Measurements from ENCODE around the gene GPC4.

- TF ChIP-seq MAX (IDR thresholded peaks at IDR 0.05) (no peak), NFIC (IDR thresholded peaks at IDR 0.05) (no peak), EP300 (IDR thresholded peaks at IDR 0.05; ENCODE audit: borderline replicate concordance) (no peak), RAD21 (IDR thresholded peaks at IDR 0.05; ENCODE audit: low read depth) (no peak), YY1 (IDR thresholded peaks at IDR 0.05; ENCODE audit: low read depth) (no peak), REST (IDR thresholded peaks at IDR 0.05; ENCODE audit: low read depth) (no peak), CEBPB (IDR thresholded peaks at IDR 0.05) (no peak), TAF1 (IDR thresholded peaks at IDR 0.05; ENCODE audit: low read depth) (no peak), TCF12 (IDR thresholded peaks at IDR 0.05; ENCODE audit: low read depth) (no peak), ZBTB7A (IDR thresholded peaks at IDR 0.05; ENCODE audit: low read depth) (no peak), FOXM1 (IDR thresholded peaks at IDR 0.05; ENCODE audit: borderline replicate concordance, low read depth) (no peak), CREB1 (IDR thresholded peaks at IDR 0.05; ENCODE audit: low read depth) (no peak), EGR1 (IDR thresholded peaks at IDR 0.05) (no peak)
- TF ChIP-seq, protein P1, sequence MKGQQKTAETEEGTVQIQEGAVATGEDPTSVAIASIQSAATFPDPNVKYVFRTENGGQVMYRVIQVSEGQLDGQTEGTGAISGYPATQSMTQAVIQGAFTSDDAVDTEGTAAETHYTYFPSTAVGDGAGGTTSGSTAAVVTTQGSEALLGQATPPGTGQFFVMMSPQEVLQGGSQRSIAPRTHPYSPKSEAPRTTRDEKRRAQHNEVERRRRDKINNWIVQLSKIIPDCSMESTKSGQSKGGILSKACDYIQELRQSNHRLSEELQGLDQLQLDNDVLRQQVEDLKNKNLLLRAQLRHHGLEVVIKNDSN (IDR thresholded peaks at IDR 0.05), result no peak
These were observed 109.9 kb downstream of the GPC4 start for GRCh38 chrX:133305348-133305747.

Measured in Ishikawa (cell line).